GM18498 (cell line): ENCODE data around the gene THPO.

Experiments
- ATAC-seq: cut with Tn5 transposase; IDR thresholded peaks from one replicate; pipeline ENCODE4 v1.9.1; 2021; ENCODE audit warnings: mild to moderate bottlenecking, moderate library complexity; ENCODE audit not compliant: unreplicated experiment

THPO gene

DNA sequence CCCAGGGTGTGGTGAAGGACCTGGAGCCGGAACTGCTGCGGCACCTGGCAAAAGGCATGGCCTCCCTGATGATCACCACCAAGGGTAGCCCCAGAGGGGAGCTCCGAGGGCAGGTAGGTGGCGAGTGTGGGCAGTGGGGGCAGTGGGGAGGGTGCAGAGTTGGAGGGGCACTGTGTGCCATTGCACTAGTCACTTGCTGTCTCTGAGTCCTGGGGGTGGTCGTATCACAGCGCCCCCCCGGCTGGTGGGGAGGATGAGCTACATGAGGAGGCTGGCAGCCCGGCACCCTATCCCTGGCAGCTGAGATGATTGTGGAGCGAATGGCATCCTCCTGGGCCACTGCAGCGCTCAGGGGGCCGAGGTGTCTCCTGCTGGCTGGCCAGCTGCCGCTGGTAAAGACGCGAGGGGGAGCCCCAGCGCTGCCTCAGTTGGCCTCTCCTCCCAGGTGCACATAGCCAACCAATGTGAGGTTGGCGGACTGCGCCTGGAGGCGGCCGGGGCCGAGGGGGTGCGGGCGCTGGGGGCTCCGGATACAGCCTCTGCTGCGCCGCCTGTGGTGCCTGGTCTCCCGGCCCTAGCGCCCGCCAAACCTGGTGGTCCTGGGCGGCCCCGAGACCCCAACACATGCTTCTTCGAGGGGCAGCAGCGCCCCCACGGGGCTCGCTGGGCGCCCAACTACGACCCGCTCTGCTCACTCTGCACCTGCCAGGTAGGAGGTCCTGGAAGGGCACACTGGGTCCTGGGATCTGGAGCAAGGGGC, 8.2 kb upstream of the THPO start:
- no peak for ATAC-seq

GRCh38 chr3:184384856-184385422, 6.9 kb upstream of the THPO start:
- ATAC-seq = no peak

GRCh38 chr3:184384342-184384741, 6.3 kb upstream of the THPO start:
- no peak for ATAC-seq

DNA sequence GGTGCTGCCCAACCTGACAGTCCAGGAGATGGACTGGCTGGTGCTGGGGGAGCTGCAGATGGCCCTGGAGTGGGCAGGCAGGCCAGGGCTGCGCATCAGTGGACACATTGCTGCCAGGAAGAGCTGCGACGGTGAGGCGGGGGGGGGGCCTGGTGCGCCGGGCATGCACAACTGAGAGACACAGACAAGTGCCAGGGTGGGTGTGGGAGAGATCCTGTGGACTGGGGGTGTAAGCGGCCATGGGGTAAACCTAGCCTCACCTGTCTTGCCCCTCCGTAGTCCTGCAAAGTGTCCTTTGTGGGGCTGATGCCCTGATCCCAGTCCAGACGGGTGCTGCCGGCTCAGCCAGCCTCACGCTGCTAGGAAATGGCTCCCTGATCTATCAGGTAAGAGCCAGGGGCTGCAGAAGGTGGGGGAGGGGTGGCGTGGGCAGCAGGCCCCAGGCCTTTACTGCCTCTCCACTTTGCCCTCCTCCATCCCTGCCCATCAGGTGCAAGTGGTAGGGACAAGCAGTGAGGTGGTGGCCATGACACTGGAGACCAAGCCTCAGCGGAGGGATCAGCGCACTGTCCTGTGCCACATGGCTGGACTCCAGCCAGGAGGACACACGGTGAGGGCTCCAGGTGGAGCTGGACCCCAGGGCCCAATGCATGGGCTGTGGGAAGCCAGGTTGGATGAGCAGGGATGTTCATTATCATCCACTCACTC, 5.2 kb upstream of the THPO start:
- no peak for ATAC-seq

GRCh38 chr3:184382326-184383032, 4.5 kb upstream of the THPO start:
- ATAC-seq = no peak

GRCh38 chr3:184381261-184382224, 3.5 kb upstream of the THPO start:
- no peak for ATAC-seq

DNA sequence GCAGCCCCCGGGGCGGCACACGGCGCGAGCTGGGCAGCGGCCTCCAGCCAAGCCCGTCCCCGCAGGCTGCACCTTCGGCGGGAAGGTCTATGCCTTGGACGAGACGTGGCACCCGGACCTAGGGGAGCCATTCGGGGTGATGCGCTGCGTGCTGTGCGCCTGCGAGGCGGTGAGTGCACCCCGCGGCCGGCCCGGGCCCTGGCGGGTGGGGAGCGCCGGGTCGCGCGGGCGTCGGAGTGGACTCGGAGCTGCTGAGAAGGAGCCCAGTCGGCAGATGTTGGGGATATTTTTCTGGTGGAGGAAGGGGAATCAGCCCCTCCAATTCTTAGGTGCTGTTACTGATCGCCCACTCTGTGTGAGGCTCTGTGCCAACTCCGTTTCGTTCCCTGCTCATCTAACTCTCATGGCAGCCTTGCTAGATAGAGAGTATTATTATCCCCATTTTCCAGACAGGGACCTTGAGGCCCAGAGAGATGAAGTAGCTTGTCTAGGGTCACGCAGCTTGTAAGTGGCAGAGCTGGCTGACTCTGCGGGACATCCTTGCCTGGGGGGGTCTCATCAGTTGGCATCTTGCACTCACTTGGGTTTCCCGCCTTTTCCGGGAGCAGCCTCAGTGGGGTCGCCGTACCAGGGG, 2.7 kb upstream of the THPO start:
- ATAC-seq = no peak

DNA sequence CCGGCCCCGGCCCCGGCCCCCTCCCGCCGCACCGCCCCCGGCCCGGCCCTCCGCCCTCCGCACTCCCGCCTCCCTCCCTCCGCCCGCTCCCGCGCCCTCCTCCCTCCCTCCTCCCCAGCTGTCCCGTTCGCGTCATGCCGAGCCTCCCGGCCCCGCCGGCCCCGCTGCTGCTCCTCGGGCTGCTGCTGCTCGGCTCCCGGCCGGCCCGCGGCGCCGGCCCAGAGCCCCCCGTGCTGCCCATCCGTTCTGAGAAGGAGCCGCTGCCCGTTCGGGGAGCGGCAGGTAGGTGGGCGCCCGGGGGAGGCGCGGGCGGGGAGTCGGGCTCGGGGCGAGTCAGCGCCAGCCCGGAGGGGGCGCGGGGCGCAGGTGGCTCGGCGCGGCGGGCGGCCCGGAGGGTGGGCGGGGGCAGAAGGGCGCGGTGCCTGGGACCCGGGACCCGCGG, 2.2 kb upstream of the THPO start:
- no peak for ATAC-seq

DNA sequence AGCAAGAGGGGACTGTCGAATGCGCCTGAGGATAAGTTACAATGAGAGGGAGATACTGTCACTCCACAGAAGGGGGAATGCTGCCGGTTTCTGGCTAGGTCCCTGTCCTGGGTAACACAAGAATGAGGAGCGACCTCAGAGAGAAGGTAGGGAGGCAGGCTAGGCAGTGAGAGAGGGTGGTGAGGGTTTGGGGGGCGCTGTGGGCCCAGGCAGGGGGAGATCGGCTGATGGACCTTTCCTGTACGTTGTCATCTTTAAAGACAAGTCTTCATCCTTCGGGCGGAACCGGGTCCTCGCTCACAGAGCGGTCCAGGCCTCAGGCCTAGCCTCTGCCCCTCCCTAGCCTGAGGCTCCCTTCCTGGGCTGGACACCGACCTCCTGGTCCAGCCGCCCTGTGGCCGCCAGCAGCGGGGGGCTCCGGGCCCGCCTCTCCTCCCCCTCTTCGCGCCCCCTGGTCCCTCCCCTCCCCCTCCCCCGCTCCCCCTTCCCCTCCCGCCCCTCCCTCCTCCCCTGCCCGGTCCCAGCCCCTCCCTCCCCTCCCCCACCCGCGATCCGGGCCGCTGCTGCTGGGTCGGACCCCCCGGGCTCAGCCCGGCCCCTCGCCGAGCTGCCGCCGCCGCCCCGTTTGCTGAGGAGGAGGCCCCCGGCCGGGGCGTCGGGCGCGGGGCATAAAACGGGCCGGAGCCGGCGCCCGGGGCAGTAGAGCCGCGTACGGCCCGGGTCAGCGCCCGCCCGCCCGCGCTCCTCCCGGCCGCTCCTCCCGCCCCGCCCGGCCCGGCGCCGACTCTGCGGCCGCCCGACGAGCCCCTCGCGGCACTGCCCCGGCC, 1.6 kb upstream of the THPO start, which contains the start of gene CHRD:
Gene CHRD, plus strand, starts transcription at position 697 of the 827 bp plus-strand sequence. CDS start 265 bp downstream, outside the sequence.
- ATAC-seq = no peak

GRCh38 chr3:184378651-184379357, 797 bp upstream of the THPO start:
- no peak for ATAC-seq

- ATAC-seq = no peak
Observed at GRCh38 chr3:184377374-184377773, 633 bp downstream of the THPO start.

GRCh38 chr3:184375747-184376461, 2.1 kb downstream of the THPO start:
- ATAC-seq = no peak

GRCh38 chr3:184373422-184373821, 4.6 kb downstream of the THPO start:
- ATAC-seq = no peak

DNA sequence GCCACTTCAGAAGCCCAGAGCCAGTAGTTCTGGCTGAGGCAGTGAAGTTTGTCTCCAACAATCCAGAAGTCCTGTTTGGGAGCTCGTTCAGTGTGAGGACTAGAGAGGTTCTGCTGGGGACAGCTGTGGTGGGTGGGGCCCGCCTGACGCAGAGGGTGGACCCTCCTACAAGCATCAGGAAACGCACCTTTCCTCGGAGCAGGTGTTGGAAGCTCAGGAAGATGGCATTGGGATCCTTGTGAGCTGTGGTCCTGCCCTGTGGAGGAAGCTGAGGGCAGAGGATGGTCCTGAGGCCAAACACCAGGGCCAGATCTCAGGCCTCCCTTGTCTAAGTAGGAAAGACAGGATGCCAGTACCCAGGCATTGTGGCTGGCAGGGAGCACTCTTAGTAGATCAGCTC, 5.1 kb downstream of the THPO start:
- no peak for ATAC-seq

DNA sequence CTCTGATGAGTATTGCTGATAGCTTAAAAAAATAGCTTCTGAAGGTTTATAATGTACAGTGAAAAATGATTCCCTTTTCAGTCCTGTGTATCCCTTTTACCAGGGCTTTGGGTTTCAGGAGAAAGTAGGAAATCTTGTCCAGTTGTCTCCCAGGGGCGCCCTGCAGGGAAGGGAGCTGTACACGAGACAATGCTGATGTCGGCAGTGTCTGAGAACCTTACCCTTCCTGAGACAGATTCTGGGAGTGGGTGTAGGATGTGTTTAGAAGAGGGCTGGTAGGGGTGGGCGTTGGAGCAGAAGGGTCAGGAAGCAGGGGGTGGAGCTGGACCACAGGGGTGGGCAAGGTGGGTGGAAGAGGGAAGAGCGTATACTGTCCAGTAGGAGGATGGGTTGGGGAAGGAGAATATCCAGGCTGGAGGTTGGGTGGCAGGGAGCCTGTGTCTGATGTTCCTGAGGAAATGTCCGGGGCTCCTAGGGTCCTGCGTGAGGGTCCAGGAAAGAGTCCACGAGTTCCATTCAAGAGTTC, 5.6 kb downstream of the THPO start:
- ATAC-seq = no peak

DNA sequence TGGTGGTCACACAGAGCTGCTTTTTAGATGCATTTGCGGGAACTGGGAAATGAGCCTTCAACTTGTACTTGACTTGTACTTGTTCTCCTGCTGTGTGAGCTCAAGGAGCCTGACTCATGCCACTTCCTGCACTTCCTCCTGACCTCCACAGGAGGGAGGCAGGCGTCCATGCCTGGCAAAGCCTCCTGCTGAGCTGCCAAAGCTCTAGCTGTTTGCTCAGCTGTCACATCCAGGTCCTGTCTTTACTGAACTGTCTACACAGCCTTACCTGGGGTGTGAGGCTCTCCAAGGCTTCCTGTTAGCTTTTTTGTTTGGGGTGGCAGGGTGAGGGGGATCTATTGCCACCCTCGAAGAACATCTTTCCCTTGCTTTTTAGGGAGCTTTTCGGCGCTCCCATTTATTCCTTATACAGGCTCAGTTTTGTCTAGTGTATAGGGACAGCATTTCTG, 6.4 kb downstream of the THPO start:
- ATAC-seq = peak; percentile 85

GRCh38 chr3:184368586-184369183, 9.3 kb downstream of the THPO start:
- no peak for ATAC-seq
